H1 (cell line): Measurements from ENCODE around the gene RAB9B.

Experiments
- CHD2 ChIP-seq: IDR thresholded peaks from 2 replicates; pipeline ENCODE4 v1.6.1; 2012; ENCODE audit warnings: low read length, improper control_type of control experiment
- EZH2 ChIP-seq: fragments of 200-600 bp; sonication (generic); IDR thresholded peaks from 2 replicates; pipeline ENCODE4 v1.7.1; 2012; ENCODE audit warnings: low read depth, mild to moderate bottlenecking, moderate library complexity, low read length, inconsistent platforms; ENCODE audit not compliant: severe bottlenecking
- GABPA ChIP-seq: IDR thresholded peaks from 2 replicates; pipeline ENCODE4 v1.6.1; 2011; ENCODE audit warnings: mild to moderate bottlenecking, low read length, moderate library complexity, borderline replicate concordance; ENCODE audit not compliant: insufficient read depth
- JUND ChIP-seq: IDR thresholded peaks from 2 replicates; pipeline ENCODE4 v1.6.1; 2011; ENCODE audit warnings: mild to moderate bottlenecking, improper control_type of control experiment, low read length
- MAX ChIP-seq: IDR thresholded peaks from 2 replicates; pipeline ENCODE4 v1.6.1; 2012; ENCODE audit warnings: inconsistent platforms
- NRF1 ChIP-seq: IDR thresholded peaks from 2 replicates; pipeline ENCODE4 v1.6.1; 2011; ENCODE audit warnings: mild to moderate bottlenecking, low read depth, low read length, improper control_type of control experiment
- POLR2A ChIP-seq, 2 experiments: IDR thresholded peaks; 1 replicate in 1 of 2; 2 replicates in 1 of 2; pipeline ENCODE4 v1.6.1; 2011; ENCODE audit warnings: low read depth in 2 of 2, low read length in 2 of 2, mild to moderate bottlenecking in 2 of 2; ENCODE audit errors: control extremely low read depth in 1 of 2
- SIX5 ChIP-seq: IDR thresholded peaks from 2 replicates; pipeline ENCODE4 v1.6.1; 2011; ENCODE audit warnings: mild to moderate bottlenecking, low read depth, low read length
- SP1 ChIP-seq: IDR thresholded peaks from 2 replicates; pipeline ENCODE4 v1.6.1; 2011; ENCODE audit warnings: low read depth, low read length
- YY1 ChIP-seq: IDR thresholded peaks from 2 replicates; pipeline ENCODE4 v1.6.1; 2011; ENCODE audit warnings: low read depth, mild to moderate bottlenecking, low read length
- ZNF274 ChIP-seq: IDR thresholded peaks from 2 replicates; pipeline ENCODE4 v1.7.0; 2012; ENCODE audit warnings: low read length, borderline replicate concordance; ENCODE audit errors: extremely low read depth
- TF ChIP-seq, protein P1 (sequence below), 3 experiments: IDR thresholded peaks; 1 replicate in 2 of 3; 2 replicates in 1 of 3; pipeline versions ENCODE4 v1.5.1 to v1.6.1; 2011; ENCODE audit warnings: low read length in 3 of 3, mild to moderate bottlenecking in 3 of 3, inconsistent platforms in 2 of 3, low read depth in 1 of 3, moderate library complexity in 1 of 3; ENCODE audit not compliant: insufficient read depth in 1 of 3; ENCODE audit errors: control extremely low read depth in 1 of 3
- TF ChIP-seq, protein P2 (sequence below): IDR thresholded peaks from 2 replicates; pipeline ENCODE4 v1.6.1; 2011; ENCODE audit warnings: low read length, improper control_type of control experiment

GRCh38 chrX:103831803-103832544 is at the start of gene RAB9B:
- TF ChIP-seq SP1: no peak
- TF ChIP-seq, protein P1, sequence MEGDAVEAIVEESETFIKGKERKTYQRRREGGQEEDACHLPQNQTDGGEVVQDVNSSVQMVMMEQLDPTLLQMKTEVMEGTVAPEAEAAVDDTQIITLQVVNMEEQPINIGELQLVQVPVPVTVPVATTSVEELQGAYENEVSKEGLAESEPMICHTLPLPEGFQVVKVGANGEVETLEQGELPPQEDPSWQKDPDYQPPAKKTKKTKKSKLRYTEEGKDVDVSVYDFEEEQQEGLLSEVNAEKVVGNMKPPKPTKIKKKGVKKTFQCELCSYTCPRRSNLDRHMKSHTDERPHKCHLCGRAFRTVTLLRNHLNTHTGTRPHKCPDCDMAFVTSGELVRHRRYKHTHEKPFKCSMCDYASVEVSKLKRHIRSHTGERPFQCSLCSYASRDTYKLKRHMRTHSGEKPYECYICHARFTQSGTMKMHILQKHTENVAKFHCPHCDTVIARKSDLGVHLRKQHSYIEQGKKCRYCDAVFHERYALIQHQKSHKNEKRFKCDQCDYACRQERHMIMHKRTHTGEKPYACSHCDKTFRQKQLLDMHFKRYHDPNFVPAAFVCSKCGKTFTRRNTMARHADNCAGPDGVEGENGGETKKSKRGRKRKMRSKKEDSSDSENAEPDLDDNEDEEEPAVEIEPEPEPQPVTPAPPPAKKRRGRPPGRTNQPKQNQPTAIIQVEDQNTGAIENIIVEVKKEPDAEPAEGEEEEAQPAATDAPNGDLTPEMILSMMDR (IDR thresholded peaks at IDR 0.05; ENCODE audit: control extremely low read depth in 1 of 3, insufficient read depth in 1 of 3, low read depth in 1 of 3, low read length in 3 of 3): no peak
- no peak for TF ChIP-seq POLR2A (IDR thresholded peaks at IDR 0.05; ENCODE audit: control extremely low read depth in 1 of 2, low read depth in 2 of 2, low read length in 2 of 2)
- no peak for TF ChIP-seq GABPA
- TF ChIP-seq SIX5: no peak
- TF ChIP-seq CHD2: no peak
- TF ChIP-seq ZNF274: no peak
- no peak for TF ChIP-seq NRF1
- no peak for TF ChIP-seq JUND
- TF ChIP-seq MAX: no peak
- no peak for TF ChIP-seq EZH2
- TF ChIP-seq YY1: no peak
- TF ChIP-seq, protein P2, sequence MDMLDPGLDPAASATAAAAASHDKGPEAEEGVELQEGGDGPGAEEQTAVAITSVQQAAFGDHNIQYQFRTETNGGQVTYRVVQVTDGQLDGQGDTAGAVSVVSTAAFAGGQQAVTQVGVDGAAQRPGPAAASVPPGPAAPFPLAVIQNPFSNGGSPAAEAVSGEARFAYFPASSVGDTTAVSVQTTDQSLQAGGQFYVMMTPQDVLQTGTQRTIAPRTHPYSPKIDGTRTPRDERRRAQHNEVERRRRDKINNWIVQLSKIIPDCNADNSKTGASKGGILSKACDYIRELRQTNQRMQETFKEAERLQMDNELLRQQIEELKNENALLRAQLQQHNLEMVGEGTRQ: no peak
